Tibial nerve (tissue), 4 donors: ENCODE data around the gene RPL35A. TPM values are rescaled to one million over a fixed set of nuclear protein-coding genes. Genes with fewer than 3 reads are reported as not detected.
"Not testable (repeated sequence)": the region's sequence is repeated elsewhere in the genome, so short reads cannot be mapped to it uniquely, and the experiment has no call there.

ENCODE experiments used
- DNase-seq, 2 donors: peaks; one replicate each; pipeline ENCODE4 v3.0.0-alpha.2; 2019; ENCODE audit warnings: low spot score in 2 of 2
- H3K27ac ChIP-seq, 4 donors: fragments of 200-600 bp; sonication (generic) in 3 of 4; one replicate each; pipeline ENCODE4 v1.5.1; 2017 to 2019; ENCODE audit warnings: mild to moderate bottlenecking in 1 of 4
- H3K27me3 ChIP-seq, 2 donors: fragments of 200-600 bp; sonication (generic) in 1 of 2; one replicate each; pipeline versions ENCODE4 v1.5.1 to v1.6.0; 2017 to 2019
- H3K36me3 ChIP-seq, 3 donors: fragments of 200-600 bp; sonication (generic); one replicate each; pipeline ENCODE4 v1.5.1; 2018 to 2019
- H3K4me1 ChIP-seq, 4 donors: fragments of 200-600 bp; sonication (generic) in 3 of 4; one replicate each; pipeline ENCODE4 v1.5.1; 2017 to 2019
- H3K4me3 ChIP-seq, 4 donors: fragments of 200-600 bp; sonication (generic) in 3 of 4; one replicate each; pipeline ENCODE4 v1.5.1; 2017 to 2019; ENCODE audit warnings: mild to moderate bottlenecking in 1 of 4, moderate library complexity in 1 of 4
- H3K9me3 ChIP-seq, 4 donors: fragments of 200-600 bp; sonication (generic) in 3 of 4; one replicate each; pipeline ENCODE4 v1.5.1; 2017 to 2019
- EP300 ChIP-seq, 2 donors: sonication (generic); formaldehyde crosslinking; IDR thresholded peaks; one replicate each; pipeline ENCODE4 v1.6.1; 2017; ENCODE audit warnings: antibody characterized with exemption in 2 of 2, mild to moderate bottlenecking in 1 of 2
- POLR2A ChIP-seq, 2 donors: fragments of 450-650 bp; IDR thresholded peaks; one replicate each; pipeline ENCODE4 v1.6.1; 2017; ENCODE audit warnings: antibody characterized with exemption in 2 of 2, mild to moderate bottlenecking in 2 of 2, moderate library complexity in 2 of 2
- WGBS, 2 donors: methylation state at CpG; one replicate each; pipeline ENCODE4 v1.1.5; 2018; 5-methylcytosine and 5-hydroxymethylcytosine counted together
- total RNA-seq, 4 donors: library from RNA; depleted of rRNA; stranded (reverse); fragments of >200 nt; gene quantifications; one replicate each; pipeline ENCODE4 v1.1.0, GENCODE V29; 2016
- TF ChIP-seq, protein P1 (sequence below), 5 experiments: fragments of 200-600 bp in 3 of 5; fragments of 450-650 bp in 2 of 5; sonication (generic) in 3 of 5; IDR thresholded peaks; one replicate each; pipeline ENCODE4 v1.5.1; 2016 to 2019; ENCODE audit warnings: antibody characterized with exemption in 5 of 5, mild to moderate bottlenecking in 3 of 5, moderate library complexity in 2 of 5

The RPL35A gene
- total RNA-seq, 4 donors from 2014 or later = 250 to 531 (median 413) TPM

DNA sequence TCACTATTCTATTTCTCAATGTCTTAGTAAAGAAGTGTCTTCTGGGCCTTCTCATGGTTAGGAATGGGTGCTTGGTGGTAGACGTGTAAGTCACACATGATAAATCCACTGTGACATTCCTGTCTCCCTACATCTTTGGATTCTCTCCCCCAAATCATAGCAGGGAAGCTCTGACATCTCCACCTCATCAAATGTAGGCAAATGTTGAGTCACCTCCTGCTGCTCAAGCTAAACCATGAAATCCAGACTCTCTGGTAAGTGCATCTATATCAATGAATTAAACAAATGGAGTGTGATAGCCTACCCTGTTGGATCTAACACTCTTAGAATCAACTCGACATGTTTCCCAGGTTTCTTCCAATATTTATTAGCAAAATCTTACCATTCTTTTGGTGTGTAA lies 42.8 kb upstream of the RPL35A start:
- DNase-seq = no peak
- Histone ChIP-seq H3K9me3 (no peaks in the 10 kb centered on the region), H3K27me3 (no peaks in the 10 kb centered on the region), H3K36me3 (no peaks in the 10 kb centered on the region), H3K27ac (no peak overlapping the region), H3K4me1 (peaks cover 0 to 14% (median 0%) of the 10 kb centered on the region in 4 donors), H3K4me3 (no peak overlapping the region)
- no peak for TF ChIP-seq POLR2A (IDR thresholded peaks at IDR 0.05)
- no peak for TF ChIP-seq EP300 (IDR thresholded peaks at IDR 0.05)
- TF ChIP-seq, protein P1, sequence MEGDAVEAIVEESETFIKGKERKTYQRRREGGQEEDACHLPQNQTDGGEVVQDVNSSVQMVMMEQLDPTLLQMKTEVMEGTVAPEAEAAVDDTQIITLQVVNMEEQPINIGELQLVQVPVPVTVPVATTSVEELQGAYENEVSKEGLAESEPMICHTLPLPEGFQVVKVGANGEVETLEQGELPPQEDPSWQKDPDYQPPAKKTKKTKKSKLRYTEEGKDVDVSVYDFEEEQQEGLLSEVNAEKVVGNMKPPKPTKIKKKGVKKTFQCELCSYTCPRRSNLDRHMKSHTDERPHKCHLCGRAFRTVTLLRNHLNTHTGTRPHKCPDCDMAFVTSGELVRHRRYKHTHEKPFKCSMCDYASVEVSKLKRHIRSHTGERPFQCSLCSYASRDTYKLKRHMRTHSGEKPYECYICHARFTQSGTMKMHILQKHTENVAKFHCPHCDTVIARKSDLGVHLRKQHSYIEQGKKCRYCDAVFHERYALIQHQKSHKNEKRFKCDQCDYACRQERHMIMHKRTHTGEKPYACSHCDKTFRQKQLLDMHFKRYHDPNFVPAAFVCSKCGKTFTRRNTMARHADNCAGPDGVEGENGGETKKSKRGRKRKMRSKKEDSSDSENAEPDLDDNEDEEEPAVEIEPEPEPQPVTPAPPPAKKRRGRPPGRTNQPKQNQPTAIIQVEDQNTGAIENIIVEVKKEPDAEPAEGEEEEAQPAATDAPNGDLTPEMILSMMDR (IDR thresholded peaks at IDR 0.05) = no peak
- 77 to 85% methylated on average over 2 of the region's 2 CpGs for WGBS, 2 donors

DNA sequence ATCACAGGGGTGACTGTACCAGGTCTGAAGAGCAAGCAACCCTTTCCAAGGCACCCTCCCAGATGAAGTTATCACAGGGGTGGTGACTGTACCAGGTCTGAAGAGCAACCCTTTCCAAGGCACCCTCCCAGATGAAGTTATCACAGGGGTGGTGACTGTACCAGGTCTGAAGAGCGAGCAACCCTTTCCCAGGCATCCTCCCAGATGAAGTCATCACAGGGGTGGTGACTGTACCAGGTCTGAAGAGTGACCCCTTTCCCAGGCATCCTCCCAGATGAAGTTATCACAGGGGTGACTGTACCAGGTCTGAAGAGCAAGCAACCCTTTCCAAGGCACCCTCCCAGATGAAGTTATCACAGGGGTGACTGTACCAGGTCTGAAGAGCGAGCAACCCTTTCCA lies 41.4 kb upstream of the RPL35A start:
- not testable (repeated sequence) for H3K27ac ChIP-seq, H3K36me3 ChIP-seq, DNase-seq, H3K4me3 ChIP-seq, H3K9me3 ChIP-seq, H3K27me3 ChIP-seq
- 77 to 94% methylated on average over 2 of the region's 2 CpGs for WGBS, 2 donors
- H3K4me1 ChIP-seq = peaks cover 0 to 14% (median 0%) of the 10 kb centered on the region in 4 donors

DNA sequence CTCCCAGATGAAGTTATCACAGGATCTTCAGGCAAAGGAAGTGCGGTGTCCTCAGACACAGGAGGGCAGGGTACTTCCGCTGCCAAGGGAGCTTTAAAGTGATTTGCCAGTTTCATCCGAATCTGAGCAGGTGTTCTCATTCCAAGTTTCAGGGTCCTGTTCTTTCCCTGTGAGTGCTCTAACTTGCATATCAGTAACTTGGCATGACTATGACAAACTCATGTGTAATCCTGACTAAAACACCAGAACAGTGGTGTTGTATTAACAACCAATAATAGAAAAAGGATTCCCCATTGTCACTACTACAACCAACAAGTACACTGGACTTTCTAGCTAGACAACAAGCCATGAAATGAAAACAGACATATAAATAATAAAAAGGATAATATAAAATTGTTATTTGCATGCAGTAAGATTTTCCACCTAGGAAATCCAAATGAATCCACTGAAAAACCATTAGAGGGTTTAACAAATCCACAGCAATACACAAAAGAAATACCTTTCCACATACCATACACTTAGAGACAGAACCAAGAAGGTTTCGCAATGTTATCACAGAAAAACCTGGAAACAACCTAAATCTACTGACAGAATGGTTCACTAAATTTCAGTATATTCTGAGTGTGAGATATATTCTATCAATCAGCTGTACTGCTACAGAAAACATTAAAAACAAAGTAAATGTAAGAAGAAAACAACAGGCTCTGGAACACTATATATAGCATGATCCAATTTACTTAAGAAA lies 40.9 kb upstream of the RPL35A start:
- peaks cover 0 to 4% (median 0%) of the 10 kb centered on the region in 3 donors for H3K36me3 ChIP-seq
- WGBS, 2 donors = 86 to 93% methylated on average over 4 of the region's 4 CpGs
- H3K4me1 ChIP-seq = peaks cover 0 to 14% (median 0%) of the 10 kb centered on the region in 4 donors
- H3K27ac ChIP-seq = no peak overlapping the region
- H3K27me3 ChIP-seq = no peaks in the 10 kb centered on the region
- TF ChIP-seq EP300 (IDR thresholded peaks at IDR 0.05) (no peak), POLR2A (IDR thresholded peaks at IDR 0.05) (no peak)
- TF ChIP-seq, protein P1 (IDR thresholded peaks at IDR 0.05) = no peak
- H3K9me3 ChIP-seq = no peaks in the 10 kb centered on the region
- no peak for DNase-seq
- H3K4me3 ChIP-seq = no peak overlapping the region

DNA sequence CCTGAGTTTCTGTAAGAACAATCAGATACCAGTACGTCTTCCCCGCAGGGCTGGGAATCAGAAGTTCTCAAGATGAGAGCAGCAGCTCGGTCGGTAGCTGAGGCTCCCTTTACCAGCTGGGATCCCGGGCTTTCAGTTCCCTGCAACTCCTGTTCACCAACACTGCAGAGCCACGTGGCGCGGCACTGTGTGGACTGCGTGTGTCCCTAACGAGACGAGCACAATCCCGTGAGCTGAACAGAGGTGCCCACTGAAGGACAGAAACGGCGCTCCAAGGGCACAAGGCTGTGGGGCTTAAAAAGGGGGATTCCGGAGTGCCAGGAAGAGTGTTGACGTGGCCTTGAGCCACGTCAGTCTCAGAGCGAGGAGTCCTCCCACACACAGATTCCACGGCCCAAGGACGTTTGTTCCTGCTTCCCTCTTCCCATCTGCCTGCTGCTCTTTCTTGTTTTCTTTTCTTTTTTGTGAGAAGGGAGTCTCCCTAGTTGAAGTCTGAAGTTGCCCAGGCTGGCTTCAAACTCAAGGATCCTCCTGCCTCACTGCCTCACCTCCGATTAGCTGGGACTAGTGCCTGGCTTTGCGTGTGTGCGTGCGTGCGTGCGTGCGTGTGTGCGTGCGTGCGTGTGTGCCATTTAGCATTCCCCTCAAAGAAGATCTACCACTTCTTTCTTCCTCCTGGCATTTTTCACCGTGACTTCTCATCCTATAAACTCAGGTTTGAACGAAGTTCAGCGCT lies 37.1 kb upstream of the RPL35A start:
- H3K4me1 ChIP-seq = no peaks in the 10 kb centered on the region
- H3K9me3 ChIP-seq = no peaks in the 10 kb centered on the region
- no peaks in the 10 kb centered on the region for H3K27me3 ChIP-seq
- peak overlapping the region in 1 of 4 donors; percentile 27 for H3K4me3 ChIP-seq
- TF ChIP-seq POLR2A (IDR thresholded peaks at IDR 0.05) = no peak
- no peak for DNase-seq
- WGBS, 2 donors = 83% methylated on average over 33 of the region's 33 CpGs
- H3K27ac ChIP-seq = peak overlapping the region in 2 of 4 donors; percentile 33 to 42
- H3K36me3 ChIP-seq = peaks cover 0 to 4% (median 0%) of the 10 kb centered on the region in 3 donors

DNA sequence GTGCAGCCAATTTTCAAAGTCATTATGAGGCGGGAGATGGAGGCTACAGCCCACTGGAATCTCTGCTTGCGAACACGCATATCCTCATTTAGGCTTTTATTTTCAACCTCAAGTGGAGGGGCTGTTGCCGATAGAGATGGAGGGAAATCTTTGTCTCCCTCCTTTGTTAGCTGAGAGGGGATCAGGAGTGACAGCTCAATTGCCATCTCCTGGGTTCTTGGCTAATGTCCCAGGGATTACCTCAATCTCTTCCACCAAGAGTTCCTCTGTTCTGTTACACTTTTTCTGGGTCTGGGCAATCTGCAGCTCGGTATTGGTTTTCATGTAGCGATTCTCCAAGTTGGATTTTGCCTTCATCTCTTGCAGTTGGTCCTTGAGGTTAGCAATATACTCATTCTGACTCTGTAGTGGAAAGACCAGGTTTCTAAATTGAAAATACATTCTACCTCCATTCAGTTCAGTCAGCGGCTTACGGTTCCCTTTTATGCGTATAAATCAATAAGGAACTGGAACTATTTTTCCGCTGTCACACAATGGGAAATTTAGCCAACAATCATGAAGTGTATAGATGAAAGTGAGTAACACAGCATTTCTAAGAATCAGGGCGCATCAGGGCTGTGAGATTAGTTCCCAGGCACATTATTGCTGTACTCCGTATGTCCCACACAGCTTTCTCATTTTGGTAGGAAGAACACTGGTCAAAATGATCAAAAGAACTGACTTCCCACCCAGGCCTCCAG lies 36.2 kb upstream of the RPL35A start:
- TF ChIP-seq, protein P1 (IDR thresholded peaks at IDR 0.05) = no peak
- TF ChIP-seq EP300 (IDR thresholded peaks at IDR 0.05) (no peak), POLR2A (IDR thresholded peaks at IDR 0.05) (no peak)
- WGBS, 2 donors = 93 to 97% methylated on average over 12 of the region's 12 CpGs
- Histone ChIP-seq H3K27me3 (no peaks in the 10 kb centered on the region), H3K36me3 (peaks cover 0 to 7% (median 0%) of the 10 kb centered on the region in 3 donors), H3K4me1 (no peaks in the 10 kb centered on the region), H3K9me3 (no peaks in the 10 kb centered on the region), H3K27ac (no peak overlapping the region), H3K4me3 (no peak overlapping the region)
- no peak for DNase-seq

DNA sequence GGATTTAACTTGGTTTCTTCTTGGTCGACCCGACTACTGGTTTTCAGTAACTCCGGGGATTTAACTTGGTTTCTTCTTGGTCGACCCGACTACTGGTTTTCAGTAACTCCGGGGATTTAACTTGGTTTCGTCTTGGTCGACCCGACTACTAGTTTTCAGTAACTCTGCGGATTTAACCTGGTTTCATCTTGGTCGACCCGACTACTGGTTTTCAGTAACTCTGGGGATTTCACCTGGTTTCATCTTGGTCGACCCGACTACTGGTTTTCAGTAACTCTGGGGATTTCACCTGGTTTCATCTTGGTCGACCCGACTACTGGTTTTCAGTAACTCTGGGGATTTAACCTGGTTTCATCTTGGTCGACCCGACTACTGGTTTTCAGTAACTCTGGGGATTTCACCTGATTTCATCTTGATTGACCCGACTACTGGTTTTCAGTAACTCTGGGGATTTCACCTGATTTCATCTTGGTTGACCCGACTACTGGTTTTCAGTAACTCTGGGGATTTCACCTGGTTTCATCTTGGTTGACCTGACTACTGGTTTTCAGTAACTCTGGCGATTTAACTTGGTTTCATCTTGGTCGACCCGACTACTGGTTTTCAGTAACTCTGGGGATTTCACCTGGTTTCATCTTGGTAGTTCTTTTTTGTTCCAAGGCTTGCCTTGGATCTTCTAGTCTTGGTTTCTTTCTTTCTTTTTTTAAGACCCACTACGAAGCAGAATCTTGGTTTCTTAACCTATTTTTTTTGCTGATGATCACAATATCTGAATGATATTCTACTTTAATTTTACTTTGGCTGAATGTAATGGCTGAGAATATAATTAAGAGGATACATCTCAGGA lies 28.3 kb upstream of the RPL35A start:
- not testable (repeated sequence) for H3K27ac ChIP-seq, H3K4me3 ChIP-seq, H3K9me3 ChIP-seq, DNase-seq, H3K4me1 ChIP-seq, H3K27me3 ChIP-seq
- H3K36me3 ChIP-seq = peaks cover 0 to 35% (median 13%) of the 10 kb centered on the region in 3 donors
- WGBS, 2 donors = 89 to 92% methylated on average over 22 to 24 of the region's 24 CpGs
